Measurements from ENCODE around the gene FOXJ1.
"Not testable (repeated sequence)": the region's sequence is repeated elsewhere in the genome, so short reads cannot be mapped to it uniquely, and the experiment has no call there.

FOXJ1 gene

GRCh38 chr17:76186774-76187173 is 45.7 kb upstream of the FOXJ1 start:
- H4K12ac ChIP-seq (ENCODE audit: low read depth, low read length); H3K14ac ChIP-seq (ENCODE audit: low read length); H3K27me3 ChIP-seq (ENCODE audit: insufficient read depth, low read length): not testable (repeated sequence)

DNA sequence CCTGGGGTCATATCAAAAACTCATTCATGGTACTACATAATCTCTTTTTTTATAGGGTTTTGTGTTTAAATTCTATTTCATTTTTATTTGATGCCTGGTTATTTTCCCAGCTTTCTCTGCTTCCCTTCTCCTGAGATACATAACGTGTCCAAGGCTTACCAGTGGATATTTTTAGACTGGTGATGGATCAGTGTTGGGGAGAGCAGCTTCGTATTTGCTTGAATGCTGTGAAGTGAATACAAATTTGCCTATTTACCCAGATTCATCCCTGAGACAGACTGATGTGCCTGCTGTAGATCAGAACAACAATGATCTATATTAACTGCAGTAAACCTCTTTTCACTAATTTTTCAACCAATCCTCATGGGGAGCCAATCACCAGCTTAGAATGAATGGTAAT is 43.2 kb upstream of the FOXJ1 start:
- Histone ChIP-seq H2BK12ac (ENCODE audit: low read length) (no peak overlapping the region), H4K8ac (ENCODE audit: low read depth, low read length) (no peak overlapping the region), H3K23ac (ENCODE audit: low read length) (no peak overlapping the region), H3K4ac (ENCODE audit: low read depth, low read length) (no peak overlapping the region), H2BK120ac (ENCODE audit: insufficient read depth, low read length, poor library complexity) (no peak overlapping the region), H2AFZ (ENCODE audit: insufficient read depth, low read length, poor library complexity) (no peak overlapping the region), H3K79me2 (ENCODE audit: control insufficient read depth, insufficient read depth, low read length, poor library complexity) (no peaks in the 10 kb centered on the region), H3K4me2 (ENCODE audit: low read length) (no peak overlapping the region), H3K9ac (ENCODE audit: low read length) (no peak overlapping the region), H3K14ac (ENCODE audit: low read length) (no peak overlapping the region), H3K27ac (ENCODE audit: low read depth, low read length) (no peak overlapping the region), H3K18ac (ENCODE audit: low read length) (no peak overlapping the region), H2BK5ac (ENCODE audit: low read depth, low read length, poor library complexity) (no peak overlapping the region), H3K4me3 (ENCODE audit: low read depth, low read length) (no peak overlapping the region), H4K91ac (ENCODE audit: low read depth, low read length) (no peak overlapping the region), H2AK5ac (ENCODE audit: low read length) (no peak overlapping the region), H3K79me1 (ENCODE audit: low read length) (no peaks in the 10 kb centered on the region), H3K27me3 (ENCODE audit: insufficient read depth, low read length) (no peaks in the 10 kb centered on the region), H3K4me1 (ENCODE audit: control insufficient read depth in 1 of 2, insufficient read depth in 2 of 2, low read length in 2 of 2) (no peaks in the 10 kb centered on the region), H3K9me3 (ENCODE audit: insufficient read depth, low read depth, low read length) (no peaks in the 10 kb centered on the region), H3K36me3 (ENCODE audit: control insufficient read depth in 1 of 2, insufficient read depth in 2 of 2, low read length in 2 of 2) (no peaks in the 10 kb centered on the region), H4K12ac (ENCODE audit: low read depth, low read length) (no peak overlapping the region)
- no CpG with 5 or more reads among the region's 2 CpGs for WGBS (ENCODE audit: extremely low coverage, insufficient coverage, insufficient read length)
- no peak for DNase-seq

More at GRCh38 chr17:76186774-76187173, 45.7 kb upstream of the FOXJ1 start:
- no CpG with 5 or more reads among the region's 2 CpGs for WGBS (ENCODE audit: extremely low coverage, insufficient coverage, insufficient read length)
- not testable (repeated sequence) for H2AK5ac ChIP-seq (ENCODE audit: low read length); H4K8ac ChIP-seq (ENCODE audit: low read depth, low read length); H3K4me2 ChIP-seq (ENCODE audit: low read length); H3K4me1 ChIP-seq (ENCODE audit: control insufficient read depth in 1 of 2, insufficient read depth in 2 of 2, low read length in 2 of 2); H2BK120ac ChIP-seq (ENCODE audit: insufficient read depth, low read length, poor library complexity); H3K9ac ChIP-seq (ENCODE audit: low read length); H3K23ac ChIP-seq (ENCODE audit: low read length); H3K9me3 ChIP-seq (ENCODE audit: insufficient read depth, low read depth, low read length); H3K36me3 ChIP-seq (ENCODE audit: control insufficient read depth in 1 of 2, insufficient read depth in 2 of 2, low read length in 2 of 2); H3K27ac ChIP-seq (ENCODE audit: low read depth, low read length); H3K4ac ChIP-seq (ENCODE audit: low read depth, low read length); H2AFZ ChIP-seq (ENCODE audit: insufficient read depth, low read length, poor library complexity); H3K4me3 ChIP-seq (ENCODE audit: low read depth, low read length); DNase-seq; H4K91ac ChIP-seq (ENCODE audit: low read depth, low read length); H3K18ac ChIP-seq (ENCODE audit: low read length); H2BK12ac ChIP-seq (ENCODE audit: low read length); H2BK5ac ChIP-seq (ENCODE audit: low read depth, low read length, poor library complexity); H3K79me1 ChIP-seq (ENCODE audit: low read length); H3K79me2 ChIP-seq (ENCODE audit: control insufficient read depth, insufficient read depth, low read length, poor library complexity)

GRCh38 chr17:76182016-76182764 is 41.1 kb upstream of the FOXJ1 start:
- Histone ChIP-seq H3K18ac (ENCODE audit: low read length) (no peak overlapping the region), H2BK5ac (ENCODE audit: low read depth, low read length, poor library complexity) (no peak overlapping the region), H3K9me3 (ENCODE audit: insufficient read depth, low read depth, low read length) (no peaks in the 10 kb centered on the region), H3K79me2 (ENCODE audit: control insufficient read depth, insufficient read depth, low read length, poor library complexity) (no peaks in the 10 kb centered on the region), H2AFZ (ENCODE audit: insufficient read depth, low read length, poor library complexity) (no peak overlapping the region), H3K27me3 (ENCODE audit: insufficient read depth, low read length) (no peaks in the 10 kb centered on the region), H4K8ac (ENCODE audit: low read depth, low read length) (no peak overlapping the region), H3K27ac (ENCODE audit: low read depth, low read length) (no peak overlapping the region), H3K23ac (ENCODE audit: low read length) (no peak overlapping the region), H3K4me2 (ENCODE audit: low read length) (no peak overlapping the region), H3K14ac (ENCODE audit: low read length) (no peak overlapping the region), H3K4ac (ENCODE audit: low read depth, low read length) (no peak overlapping the region), H3K4me1 (ENCODE audit: control insufficient read depth in 1 of 2, insufficient read depth in 2 of 2, low read length in 2 of 2) (no peaks in the 10 kb centered on the region), H3K36me3 (ENCODE audit: control insufficient read depth in 1 of 2, insufficient read depth in 2 of 2, low read length in 2 of 2) (no peaks in the 10 kb centered on the region), H2BK120ac (ENCODE audit: insufficient read depth, low read length, poor library complexity) (no peak overlapping the region), H4K12ac (ENCODE audit: low read depth, low read length) (no peak overlapping the region), H3K9ac (ENCODE audit: low read length) (no peak overlapping the region), H3K4me3 (ENCODE audit: low read depth, low read length) (no peak overlapping the region), H3K79me1 (ENCODE audit: low read length) (no peaks in the 10 kb centered on the region), H2BK12ac (ENCODE audit: low read length) (peak overlapping the region; percentile 23), H2AK5ac (ENCODE audit: low read length) (no peak overlapping the region), H4K91ac (ENCODE audit: low read depth, low read length) (no peak overlapping the region)
- peak; percentile 91 to 97 for DNase-seq
- WGBS (ENCODE audit: extremely low coverage, insufficient coverage, insufficient read length): no CpG with 5 or more reads among the region's 11 CpGs

- no peak overlapping the region for H3K27ac ChIP-seq (ENCODE audit: low read depth, low read length)
- no peak overlapping the region for H3K14ac ChIP-seq (ENCODE audit: low read length)
- H2BK120ac ChIP-seq (ENCODE audit: insufficient read depth, low read length, poor library complexity): no peak overlapping the region
- H3K79me1 ChIP-seq (ENCODE audit: low read length): no peaks in the 10 kb centered on the region
- DNase-seq: no peak
- H2AK5ac ChIP-seq (ENCODE audit: low read length): no peak overlapping the region
- H3K9me3 ChIP-seq (ENCODE audit: insufficient read depth, low read depth, low read length): no peaks in the 10 kb centered on the region
- H3K4ac ChIP-seq (ENCODE audit: low read depth, low read length): no peak overlapping the region
- H4K8ac ChIP-seq (ENCODE audit: low read depth, low read length): no peak overlapping the region
- H3K36me3 ChIP-seq (ENCODE audit: control insufficient read depth in 1 of 2, insufficient read depth in 2 of 2, low read length in 2 of 2): no peaks in the 10 kb centered on the region
- no peak overlapping the region for H3K4me2 ChIP-seq (ENCODE audit: low read length)
- no peak overlapping the region for H4K12ac ChIP-seq (ENCODE audit: low read depth, low read length)
- no peaks in the 10 kb centered on the region for H3K79me2 ChIP-seq (ENCODE audit: control insufficient read depth, insufficient read depth, low read length, poor library complexity)
- no peak overlapping the region for H2BK12ac ChIP-seq (ENCODE audit: low read length)
- no peak overlapping the region for H2BK5ac ChIP-seq (ENCODE audit: low read depth, low read length, poor library complexity)
- H3K23ac ChIP-seq (ENCODE audit: low read length): no peak overlapping the region
- H3K27me3 ChIP-seq (ENCODE audit: insufficient read depth, low read length): no peaks in the 10 kb centered on the region
- H3K9ac ChIP-seq (ENCODE audit: low read length): no peak overlapping the region
- no peaks in the 10 kb centered on the region for H3K4me1 ChIP-seq (ENCODE audit: control insufficient read depth in 1 of 2, insufficient read depth in 2 of 2, low read length in 2 of 2)
- H4K91ac ChIP-seq (ENCODE audit: low read depth, low read length): no peak overlapping the region
- no peak overlapping the region for H2AFZ ChIP-seq (ENCODE audit: insufficient read depth, low read length, poor library complexity)
- no CpG with 5 or more reads among the region's 6 CpGs for WGBS (ENCODE audit: extremely low coverage, insufficient coverage, insufficient read length)
- H3K18ac ChIP-seq (ENCODE audit: low read length): no peak overlapping the region
- H3K4me3 ChIP-seq (ENCODE audit: low read depth, low read length): no peak overlapping the region
Observed at GRCh38 chr17:76179496-76180467, 38.7 kb upstream of the FOXJ1 start.
